ENCODE measurements around the gene SERBP1. TPM values are rescaled to one million over a fixed set of nuclear protein-coding genes. Genes with fewer than 3 reads are reported as not detected.
A peak's percentile ranks its signal among the peaks of the same experiment; 100 is the strongest.

SERBP1 gene
- total RNA-seq, 1 experiment from 2014 or later = 325 TPM

GRCh38 chr1:67399199-67399993, 30.8 kb downstream of the SERBP1 start:
- Histone ChIP-seq H2AFZ (ENCODE audit: low read depth, low read length, poor library complexity, severe bottlenecking) (no peak overlapping the region), H3K36me3 (ENCODE audit: control insufficient read depth in 1 of 2, insufficient read depth in 2 of 2, low read length in 2 of 2) (no peaks in the 10 kb centered on the region), H3K9ac (ENCODE audit: low read length) (no peak overlapping the region), H3K9me2 (ENCODE audit: insufficient read depth) (no peaks in the 10 kb centered on the region), H3K4me3 (replicated peaks in 1 of 2; ENCODE audit: low read depth in 1 of 2, low read length in 2 of 2) (no peak overlapping the region), H4K20me1 (ENCODE audit: insufficient read depth) (no peaks in the 10 kb centered on the region), H3K4me1 (ENCODE audit: control insufficient read depth in 1 of 2, insufficient read depth in 2 of 2, low read length in 2 of 2) (peaks cover 5 to 29% of the 10 kb centered on the region in 2 experiments), H3K27me3 (ENCODE audit: insufficient read depth, low read length) (no peaks in the 10 kb centered on the region), H3K27ac (ENCODE audit: low read depth, low read length) (no peak overlapping the region; the same call in 1 of the 2 replicates), H3K9me3 (ENCODE audit: control insufficient read depth in 1 of 2, insufficient read depth in 1 of 2, low read depth in 1 of 2, low read length in 2 of 2) (no peaks in the 10 kb centered on the region), H3K4me2 (ENCODE audit: low read length) (peak overlapping the region; percentile 59), H3K79me2 (ENCODE audit: insufficient read depth, low read length) (no peaks in the 10 kb centered on the region)
- intact Hi-C loops (cut with micrococcal nuclease) = no loop called here
- ChIA-PET CTCF (no interaction called here), POLR2A (no interaction called here), RAD21 (ENCODE audit: low non-redundant PET in 1 of 2, low total read pairs in 2 of 2, uncharacterized antibody in 2 of 2, unreplicated experiment in 2 of 2) (no interaction called here)
- TF ChIP-seq POLR2AphosphoS5 (IDR thresholded peaks at IDR 0.05; ENCODE audit: low read depth, low read length) = no peak
- no peak for TF ChIP-seq MAX (IDR thresholded peaks at IDR 0.05)
- ATAC-seq (no peak), DNase-seq (ENCODE audit: low read depth, low spot score) (no peak)
- no TSS peak for BruUV-seq (replicated peaks)

- RAD21 ChIA-PET (ENCODE audit: low non-redundant PET in 1 of 2, low total read pairs in 2 of 2, uncharacterized antibody in 2 of 2, unreplicated experiment in 2 of 2) = no interaction called here
- Histone ChIP-seq H3K4me1 (ENCODE audit: control insufficient read depth in 1 of 2, insufficient read depth in 2 of 2, low read length in 2 of 2) (peaks cover 0 to 2% of the 10 kb centered on the region in 2 experiments; a peak in 2 of 4 replicates), H3K79me2 (ENCODE audit: insufficient read depth, low read length) (no peaks in the 10 kb centered on the region), H3K4me2 (ENCODE audit: low read length) (no peak overlapping the region), H3K9me2 (ENCODE audit: insufficient read depth) (no peaks in the 10 kb centered on the region), H2AFZ (ENCODE audit: low read depth, low read length, poor library complexity, severe bottlenecking) (no peak overlapping the region), H4K20me1 (ENCODE audit: insufficient read depth) (no peaks in the 10 kb centered on the region), H3K27me3 (ENCODE audit: insufficient read depth, low read length) (no peaks in the 10 kb centered on the region), H3K4me3 (replicated peaks in 1 of 2; ENCODE audit: low read depth in 1 of 2, low read length in 2 of 2) (no peak overlapping the region), H3K36me3 (ENCODE audit: control insufficient read depth in 1 of 2, insufficient read depth in 2 of 2, low read length in 2 of 2) (no peaks in the 10 kb centered on the region; a peak in 1 of 4 replicates), H3K9me3 (ENCODE audit: control insufficient read depth in 1 of 2, insufficient read depth in 1 of 2, low read depth in 1 of 2, low read length in 2 of 2) (no peaks in the 10 kb centered on the region), H3K27ac (ENCODE audit: low read depth, low read length) (no peak overlapping the region), H3K9ac (ENCODE audit: low read length) (no peak overlapping the region)
- no peak for ATAC-seq
- DNase-seq (ENCODE audit: low read depth, low spot score) = no peak
- CTCF ChIA-PET = no interaction called here
- POLR2A ChIA-PET = no interaction called here
- intact Hi-C loops (cut with micrococcal nuclease) = no loop called here
- no TSS peak for BruUV-seq (replicated peaks)
- TF ChIP-seq POLR2AphosphoS5 (IDR thresholded peaks at IDR 0.05; ENCODE audit: low read depth, low read length) = no peak
- TF ChIP-seq YY1 (IDR thresholded peaks at IDR 0.05; ENCODE audit: extremely low read depth, insufficient replicate concordance, low read depth, low read length) = no peak
- no peak for TF ChIP-seq CTCF (IDR thresholded peaks at IDR 0.05 in 2 of 3, conservative IDR thresholded peaks at IDR 0.05 in 1 of 3; ENCODE audit: borderline replicate concordance in 1 of 3, insufficient read depth in 1 of 3, low read depth in 2 of 3, low read length in 2 of 3)
- no peak for TF ChIP-seq ZFX (IDR thresholded peaks at IDR 0.05)
- TF ChIP-seq SRF (IDR thresholded peaks at IDR 0.05; ENCODE audit: low read depth) = no peak
- TF ChIP-seq SIN3A (IDR thresholded peaks at IDR 0.05; ENCODE audit: low read depth) = no peak
- no peak for TF ChIP-seq RAD21 (IDR thresholded peaks at IDR 0.05; ENCODE audit: low read depth)
- no peak for TF ChIP-seq ZNF274 (IDR thresholded peaks at IDR 0.05; ENCODE audit: low read depth, low read length)
- no peak for TF ChIP-seq EGR1 (IDR thresholded peaks at IDR 0.05; ENCODE audit: low read depth)
- TF ChIP-seq CBX3 (IDR thresholded peaks at IDR 0.05; ENCODE audit: low read depth) = no peak
- TF ChIP-seq MAX (IDR thresholded peaks at IDR 0.05) = no peak
- TF ChIP-seq SP1 (IDR thresholded peaks at IDR 0.05; ENCODE audit: low read depth) = no peak
- TF ChIP-seq CEBPB (IDR thresholded peaks at IDR 0.05; ENCODE audit: low read depth) = no peak
- TF ChIP-seq FOSL1 (IDR thresholded peaks at IDR 0.05; ENCODE audit: low read depth) = no peak
- TF ChIP-seq ZBTB33 (IDR thresholded peaks at IDR 0.05; ENCODE audit: extremely low read depth, insufficient replicate concordance, low read length) = no peak
- TF ChIP-seq JUND (IDR thresholded peaks at IDR 0.05) = no peak
Measured at GRCh38 chr1:67394548-67394947, 35.7 kb downstream of the SERBP1 start.
